ENCODE results near the gene DAB2IP. TPM values are rescaled to one million over a fixed set of nuclear protein-coding genes. Genes with fewer than 3 reads are reported as not detected.

The DAB2IP gene
- total RNA-seq, 1 donor = 0.81 TPM

DNA sequence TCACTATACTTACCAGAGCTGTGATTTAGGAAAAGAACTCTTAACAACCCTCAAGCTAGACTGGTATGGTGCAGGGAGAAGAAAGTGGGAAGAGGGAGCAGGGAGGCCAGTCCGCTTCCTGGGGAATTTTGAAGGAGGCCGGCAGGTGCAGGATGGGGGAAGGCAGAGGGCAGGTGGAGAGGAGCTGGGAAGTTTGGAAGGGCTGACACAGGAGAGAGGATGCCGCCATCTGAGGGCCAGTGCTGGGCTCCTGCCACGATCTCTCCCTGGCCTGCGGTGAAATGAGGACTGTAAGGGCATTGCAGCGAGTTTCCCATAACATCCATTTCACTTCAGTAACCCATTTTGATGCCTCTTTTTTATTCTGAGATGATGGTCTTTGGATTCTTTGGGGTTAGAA lies 8.9 kb downstream of the DAB2IP start:
- no peak for DNase-seq (ENCODE audit: low read depth in 2 of 3, low spot score in 2 of 3)

DNA sequence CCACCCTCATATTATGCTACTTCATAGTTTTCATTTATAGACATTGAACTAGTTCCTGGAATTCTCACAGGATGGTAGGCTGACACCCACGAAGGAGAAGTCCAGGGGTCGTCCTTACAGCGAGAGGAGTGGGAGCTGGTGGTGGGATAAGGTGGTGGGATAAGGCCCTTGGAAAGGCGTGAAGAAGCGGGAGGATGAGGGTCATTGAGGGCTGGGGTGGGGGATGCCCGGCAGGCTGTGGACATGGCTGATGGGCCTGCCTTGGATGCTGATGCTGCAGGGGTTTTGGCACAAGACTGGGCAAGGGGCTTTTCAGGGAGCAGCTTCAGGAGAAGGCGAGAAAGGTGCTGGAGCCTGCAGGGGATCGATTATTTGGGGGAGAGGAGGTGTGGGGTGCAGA lies 9.4 kb downstream of the DAB2IP start:
- no peak for DNase-seq (ENCODE audit: low read depth in 2 of 3, low spot score in 2 of 3)

DNA sequence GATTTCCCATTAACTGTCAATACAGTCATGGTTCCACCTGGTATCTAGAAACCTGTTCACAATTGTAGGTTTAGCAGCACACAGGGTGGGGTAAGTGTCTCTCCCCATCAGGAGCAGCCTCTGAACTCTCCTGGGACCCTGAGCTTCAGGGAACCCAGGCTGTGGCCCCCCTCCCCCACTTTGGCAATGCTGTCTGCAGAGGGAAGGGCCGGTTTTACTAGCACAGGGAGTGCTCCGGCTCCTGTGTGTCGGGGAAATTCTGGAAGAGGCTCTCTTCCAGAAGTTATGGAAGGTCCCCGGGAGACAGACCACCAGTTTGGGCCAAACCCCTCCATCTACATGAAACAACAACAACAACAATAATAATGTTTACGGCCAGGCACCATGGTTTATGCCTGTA lies 9.9 kb downstream of the DAB2IP start:
- DNase-seq (ENCODE audit: low read depth in 2 of 3, low spot score in 2 of 3) = no peak

DNA sequence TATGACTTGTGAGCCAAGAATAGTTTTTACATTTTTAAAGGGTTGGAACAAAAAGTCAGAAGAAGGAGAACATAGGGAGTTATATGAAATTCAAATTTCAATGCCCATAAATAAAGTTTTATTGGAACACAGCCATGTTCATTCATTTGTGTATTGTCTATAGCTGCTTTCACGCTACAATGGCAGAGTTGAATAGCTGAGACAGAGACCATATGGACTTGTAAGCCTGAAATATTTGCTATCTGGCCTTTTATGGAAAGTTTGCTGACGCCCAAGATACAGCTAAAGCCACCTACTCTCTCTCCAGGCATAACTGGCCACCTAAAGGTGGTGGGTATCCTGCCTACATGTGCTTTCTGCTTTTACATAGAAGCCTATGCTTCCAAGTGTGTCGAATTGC lies 10.9 kb downstream of the DAB2IP start:
- no peak for DNase-seq (ENCODE audit: low read depth in 2 of 3, low spot score in 2 of 3)

DNA sequence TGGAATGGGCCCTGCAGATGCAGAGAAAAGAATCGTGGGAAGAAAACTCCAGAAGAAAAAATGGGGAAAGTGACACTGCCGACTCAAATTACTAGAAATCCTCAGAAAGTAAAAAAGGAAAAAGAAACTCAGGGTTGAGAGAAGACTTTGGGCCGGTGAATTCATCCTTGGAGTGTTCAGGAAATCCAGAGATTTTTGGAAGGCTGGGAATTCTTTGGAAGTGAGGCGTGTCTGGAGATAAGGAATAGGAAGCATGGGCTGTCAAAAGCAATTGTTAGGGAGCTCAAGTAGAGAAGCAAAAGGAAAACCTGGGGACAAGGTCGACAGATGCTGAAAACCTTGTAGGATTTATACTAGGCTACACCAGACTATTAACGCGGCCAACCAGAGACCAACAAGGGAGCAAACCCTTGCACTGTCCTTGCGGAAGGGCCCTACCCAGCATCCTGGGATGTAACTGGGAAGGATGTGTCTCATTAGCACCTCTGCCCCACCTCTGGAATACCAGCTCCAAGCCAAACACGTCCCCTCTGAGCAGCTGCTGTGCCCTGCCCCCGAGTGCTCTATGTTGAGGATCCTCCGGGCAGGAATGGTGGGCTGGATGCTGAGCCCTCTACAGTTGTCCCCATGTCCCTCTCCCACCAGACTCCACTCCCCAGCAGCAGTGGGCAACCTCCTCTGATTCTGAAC lies 11.6 kb downstream of the DAB2IP start:
- DNase-seq (ENCODE audit: low read depth in 2 of 3, low spot score in 2 of 3) = no peak

DNA sequence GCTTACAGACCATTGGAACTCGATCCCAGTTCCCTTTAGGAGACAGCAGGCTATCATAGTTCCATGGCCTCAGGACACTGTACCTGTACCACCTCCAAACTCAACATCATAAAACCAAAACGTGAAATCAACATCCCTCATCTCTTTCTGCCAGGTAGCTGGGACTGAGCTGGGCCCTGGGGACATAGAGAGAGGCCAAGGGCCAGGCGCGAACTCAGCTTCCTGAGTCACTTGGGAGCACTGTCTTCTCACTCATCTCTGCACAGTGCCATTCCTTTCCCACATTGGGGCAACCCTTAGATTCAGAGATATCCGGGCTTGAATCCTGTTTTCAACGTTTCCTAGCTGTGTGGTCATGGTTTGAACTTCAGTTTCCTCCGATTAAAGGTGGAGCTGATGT lies 12.2 kb downstream of the DAB2IP start:
- no peak for DNase-seq (ENCODE audit: low read depth in 2 of 3, low spot score in 2 of 3)

DNA sequence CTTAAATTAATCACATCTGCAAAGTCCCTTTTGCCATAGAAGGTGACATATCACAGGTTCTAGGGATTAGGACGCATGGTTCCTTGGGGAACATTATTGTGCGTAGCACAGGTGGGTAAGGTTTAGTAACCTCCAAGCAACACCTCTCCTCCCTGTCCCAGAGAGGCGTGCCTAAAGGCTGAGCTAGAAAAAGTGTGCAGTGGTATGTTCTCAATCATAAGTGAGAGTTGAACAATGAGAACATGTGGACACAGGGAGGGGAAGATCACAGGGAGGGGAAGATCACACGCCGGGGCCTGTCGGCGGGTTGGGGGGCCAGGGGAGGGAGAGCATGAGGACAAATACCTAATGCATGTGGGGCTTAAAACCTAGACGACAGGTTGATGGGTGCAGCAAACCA lies 14.9 kb downstream of the DAB2IP start:
- no peak for DNase-seq (ENCODE audit: low read depth in 2 of 3, low spot score in 2 of 3)

DNA sequence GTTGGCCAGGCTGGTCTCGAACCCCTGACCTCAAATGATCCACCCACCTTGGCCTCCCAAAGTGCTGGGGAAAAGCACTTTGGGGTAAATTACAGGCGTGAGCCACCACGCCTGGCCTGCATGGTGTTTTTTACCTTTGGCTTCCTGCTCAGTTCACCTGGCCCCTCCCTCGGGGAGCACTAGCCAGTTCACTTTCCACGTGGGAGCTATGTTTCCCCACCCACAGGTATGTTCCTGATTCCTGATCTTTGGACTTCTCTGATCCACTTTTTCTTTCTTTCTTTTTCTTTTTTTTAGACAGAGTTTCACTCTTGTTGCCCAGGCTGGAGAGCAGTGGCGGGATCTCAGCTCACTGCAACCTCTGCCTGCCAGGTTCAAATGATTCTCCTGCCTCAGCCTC lies 15.8 kb downstream of the DAB2IP start:
- DNase-seq (ENCODE audit: low read depth in 2 of 3, low spot score in 2 of 3) = no peak

DNA sequence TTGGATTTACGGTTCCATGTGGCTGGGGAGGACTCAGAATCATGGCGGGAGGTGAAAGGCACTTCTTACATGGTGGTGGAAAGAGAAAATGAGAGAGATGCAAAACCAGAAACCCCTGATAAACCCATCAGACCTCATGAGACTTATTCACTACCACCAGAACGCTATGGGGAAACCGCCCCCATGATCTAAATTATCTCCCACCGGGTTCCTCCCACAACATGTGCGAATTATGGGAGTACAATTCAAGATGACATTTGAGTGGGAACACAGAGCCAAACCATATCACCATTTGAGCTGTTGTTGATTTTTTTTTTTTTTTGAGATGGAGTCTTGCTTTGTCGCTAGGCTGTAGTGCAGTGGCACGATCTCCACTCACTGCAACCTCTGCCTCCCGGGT lies 16.5 kb downstream of the DAB2IP start:
- DNase-seq (ENCODE audit: low read depth in 2 of 3, low spot score in 2 of 3) = no peak

DNA sequence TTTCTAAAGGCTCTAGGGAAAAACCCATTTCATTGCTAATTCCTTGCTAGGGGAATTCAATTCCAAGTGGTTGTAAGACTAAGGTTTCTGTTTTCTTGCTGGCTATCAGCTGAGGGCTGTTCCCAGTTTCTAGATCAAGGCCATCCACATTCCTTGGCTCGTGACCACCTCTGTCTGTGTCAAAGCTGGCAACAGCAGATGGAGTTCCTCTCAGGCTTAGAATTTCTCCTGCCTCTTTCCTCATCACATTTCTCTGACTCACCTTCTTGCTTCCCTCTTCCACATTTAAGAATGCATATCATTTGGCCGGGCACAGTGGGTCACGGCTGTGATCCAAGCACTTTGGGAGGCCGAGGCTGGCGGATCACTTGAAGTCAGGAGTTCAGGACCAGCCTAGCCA lies 19.0 kb downstream of the DAB2IP start:
- no peak for DNase-seq (ENCODE audit: low read depth in 2 of 3, low spot score in 2 of 3)

DNA sequence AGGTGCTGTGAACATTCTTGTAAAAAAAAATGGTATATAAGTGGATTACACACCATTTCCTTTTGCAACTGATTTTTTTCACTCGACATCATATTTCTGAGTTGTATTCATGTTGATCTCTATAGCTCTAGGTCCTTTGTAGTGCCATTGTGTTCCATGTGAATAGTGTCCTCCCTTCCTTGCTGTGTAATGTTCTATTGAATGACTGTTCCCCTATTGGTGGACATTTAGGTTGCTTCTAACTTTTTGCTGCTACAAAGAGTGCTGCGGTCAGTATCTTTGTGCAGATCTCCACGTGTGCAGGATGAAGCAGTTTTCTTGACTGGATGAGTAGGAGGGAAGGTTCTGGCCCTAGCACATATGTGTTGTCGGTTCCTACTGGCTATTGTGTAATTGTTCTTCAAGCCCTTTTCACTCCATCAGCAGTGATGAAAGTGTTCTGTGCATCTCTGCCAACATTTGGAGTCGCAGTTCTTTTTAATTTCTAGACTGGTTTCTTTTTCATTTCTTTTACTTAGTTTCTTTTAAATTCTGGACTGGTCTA lies 20.2 kb downstream of the DAB2IP start:
- no peak for DNase-seq (ENCODE audit: low read depth in 2 of 3, low spot score in 2 of 3)

DNA sequence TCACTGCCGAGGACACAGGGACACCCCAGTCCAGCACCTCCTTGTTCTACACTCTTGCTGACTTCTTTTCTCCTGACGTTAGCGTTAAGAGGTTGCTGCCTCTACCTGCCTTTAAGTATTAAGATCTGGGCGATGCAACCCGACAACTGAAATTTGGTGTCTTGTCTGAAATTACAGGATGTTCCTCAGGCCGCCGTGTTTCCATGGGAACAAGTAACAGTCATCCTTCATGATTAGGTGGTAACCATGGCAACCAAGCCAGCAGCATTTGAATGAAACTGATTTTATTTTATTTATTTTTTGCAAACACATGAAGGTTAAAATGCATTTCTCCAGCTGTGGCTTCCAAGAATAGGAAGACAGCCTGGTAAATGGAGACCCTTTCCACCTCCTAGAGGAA lies 20.8 kb downstream of the DAB2IP start:
- no peak for DNase-seq (ENCODE audit: low read depth in 2 of 3, low spot score in 2 of 3)

DNA sequence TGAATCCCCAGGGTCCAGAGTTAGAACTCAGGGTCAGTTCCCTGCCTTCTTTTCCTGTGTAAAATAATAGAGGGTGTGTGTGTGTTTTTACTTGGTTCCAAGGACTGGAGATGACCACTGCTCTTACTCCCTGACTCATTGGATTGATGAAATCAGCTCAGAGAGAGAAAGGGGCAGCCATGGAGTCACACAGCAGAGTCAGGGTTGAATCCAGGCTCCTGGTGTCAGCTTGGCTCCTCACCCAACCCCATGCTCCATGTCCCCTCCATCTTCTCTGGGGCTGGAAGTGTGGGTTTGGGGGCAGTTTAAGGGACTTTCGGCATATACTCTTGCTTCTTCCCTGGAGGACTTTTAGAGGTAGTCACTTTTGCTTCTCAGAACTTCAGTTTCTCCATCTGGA lies 21.6 kb downstream of the DAB2IP start:
- no peak for DNase-seq (ENCODE audit: low read depth in 2 of 3, low spot score in 2 of 3)

DNA sequence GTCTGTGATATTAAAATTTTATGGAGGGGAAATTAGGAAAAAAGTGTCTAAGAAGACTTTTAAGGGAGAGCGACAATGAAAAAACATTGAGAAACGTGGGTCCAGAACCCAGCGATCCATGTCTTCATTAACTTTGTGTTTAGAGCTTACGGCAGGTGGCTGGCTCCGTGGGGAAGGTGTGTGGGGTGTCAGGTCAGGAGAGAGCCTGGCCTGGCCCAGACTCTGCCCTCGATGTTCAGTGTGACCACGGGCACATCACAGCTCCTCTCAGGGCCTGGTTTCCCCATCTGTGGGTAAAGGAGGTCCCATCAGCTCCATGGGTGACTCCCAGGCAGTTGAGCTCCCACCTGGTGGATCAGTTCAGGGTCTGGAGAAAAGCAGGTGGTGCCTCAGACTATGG lies 22.1 kb downstream of the DAB2IP start:
- DNase-seq (ENCODE audit: low read depth in 2 of 3, low spot score in 2 of 3) = no peak

DNA sequence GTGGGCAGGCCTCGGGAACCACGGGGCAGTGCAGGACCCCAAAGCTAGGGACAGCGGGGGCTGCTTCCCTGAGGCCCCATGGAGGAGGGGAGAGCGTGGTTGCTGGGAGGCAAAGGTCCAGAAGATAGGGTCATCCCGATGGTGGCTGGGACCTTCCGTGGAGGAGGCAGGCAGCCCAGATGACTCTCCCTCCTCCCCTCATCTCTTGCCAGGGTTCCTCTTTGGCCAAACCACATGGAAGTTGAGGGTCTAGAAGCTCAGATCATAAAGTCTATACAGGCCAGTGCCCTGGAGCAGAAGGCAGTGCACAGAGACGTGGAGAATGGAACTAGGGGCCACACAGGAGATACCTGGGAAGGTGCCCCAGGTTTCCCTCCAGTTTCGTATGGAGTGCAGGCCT lies 22.6 kb downstream of the DAB2IP start:
- no peak for DNase-seq (ENCODE audit: low read depth in 2 of 3, low spot score in 2 of 3)

DNA sequence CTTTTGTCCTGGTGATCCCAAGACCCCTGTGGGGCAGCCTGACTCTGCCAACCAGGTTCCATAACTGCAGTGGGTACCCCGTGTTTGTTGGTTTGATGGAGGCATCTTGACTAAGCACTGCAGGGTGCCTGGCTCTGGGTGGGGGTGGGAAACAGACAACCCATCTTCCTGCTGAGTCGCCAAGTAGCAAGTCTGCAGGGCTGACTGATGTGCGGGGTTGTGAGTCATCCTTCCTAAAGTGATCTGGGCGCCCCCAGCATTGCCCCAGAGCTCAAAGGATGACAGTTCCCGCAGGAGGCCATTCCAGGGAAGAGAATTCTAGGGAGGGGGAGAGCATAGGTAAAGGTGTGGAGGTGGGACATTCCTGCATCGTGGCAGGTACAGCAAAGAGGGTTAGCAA lies 23.5 kb downstream of the DAB2IP start:
- no peak for DNase-seq (ENCODE audit: low read depth in 2 of 3, low spot score in 2 of 3)

DNA sequence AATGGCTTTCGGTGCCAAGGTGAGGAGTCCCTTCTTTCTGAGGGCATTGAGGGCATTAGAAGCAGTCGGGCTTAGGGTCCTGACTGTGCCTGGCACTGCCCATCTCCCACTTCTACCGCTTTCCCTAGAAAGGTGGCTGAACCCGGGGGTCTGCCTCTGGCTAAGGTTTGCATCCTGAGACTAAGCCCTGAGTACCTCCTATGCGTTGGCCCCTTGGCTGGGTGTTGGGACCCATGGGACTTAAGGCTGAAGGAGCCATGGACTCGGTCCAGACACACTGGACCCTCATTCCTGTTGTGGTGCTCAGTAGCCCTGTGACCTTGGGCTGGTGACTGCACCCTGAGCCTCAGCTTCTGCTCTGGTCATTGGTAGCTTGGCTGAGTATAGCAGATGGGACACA lies 23.9 kb downstream of the DAB2IP start:
- no peak for DNase-seq (ENCODE audit: low read depth in 2 of 3, low spot score in 2 of 3)

DNA sequence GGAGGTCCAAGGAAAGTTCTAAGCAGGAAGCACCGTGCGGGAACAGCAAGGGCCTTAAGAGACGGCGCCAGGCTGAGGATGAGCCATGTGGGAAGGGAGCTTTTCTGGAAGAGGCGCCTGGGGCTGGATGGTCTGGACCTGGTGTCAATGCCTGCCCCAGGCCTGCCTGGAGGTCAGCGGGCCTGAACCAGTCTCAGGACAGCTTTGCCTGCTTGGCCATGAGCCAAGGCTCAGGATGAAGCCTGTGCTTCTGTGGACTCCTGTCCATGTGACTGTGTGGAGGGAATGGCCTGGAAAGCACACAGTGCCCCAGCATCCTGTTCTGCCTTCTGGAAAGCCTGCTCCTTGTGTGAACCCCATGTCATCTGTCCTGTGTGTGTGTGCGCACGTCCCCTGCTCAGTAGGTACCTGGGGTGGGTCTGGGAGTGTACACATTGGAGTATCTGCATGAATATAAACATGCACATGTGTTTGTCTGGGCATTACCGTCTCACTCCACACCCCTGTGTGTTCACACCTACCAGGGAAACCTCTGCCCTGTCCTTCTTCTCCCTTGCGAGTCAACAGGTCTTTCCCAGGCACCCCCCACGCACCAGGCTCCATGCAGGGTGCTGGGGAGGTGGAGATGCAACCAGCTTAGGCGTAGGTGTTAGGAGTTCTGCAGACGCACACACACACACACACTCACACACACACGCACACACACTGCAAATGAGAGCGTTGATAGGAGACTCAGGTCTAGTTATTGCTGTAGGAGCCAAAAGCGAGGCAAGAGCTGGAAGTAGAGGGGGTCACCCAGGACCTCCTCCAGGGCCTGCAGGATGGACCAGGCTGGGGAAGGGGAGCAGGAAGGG lies 24.8 kb downstream of the DAB2IP start:
- no peak for DNase-seq (ENCODE audit: low read depth in 2 of 3, low spot score in 2 of 3)

DNA sequence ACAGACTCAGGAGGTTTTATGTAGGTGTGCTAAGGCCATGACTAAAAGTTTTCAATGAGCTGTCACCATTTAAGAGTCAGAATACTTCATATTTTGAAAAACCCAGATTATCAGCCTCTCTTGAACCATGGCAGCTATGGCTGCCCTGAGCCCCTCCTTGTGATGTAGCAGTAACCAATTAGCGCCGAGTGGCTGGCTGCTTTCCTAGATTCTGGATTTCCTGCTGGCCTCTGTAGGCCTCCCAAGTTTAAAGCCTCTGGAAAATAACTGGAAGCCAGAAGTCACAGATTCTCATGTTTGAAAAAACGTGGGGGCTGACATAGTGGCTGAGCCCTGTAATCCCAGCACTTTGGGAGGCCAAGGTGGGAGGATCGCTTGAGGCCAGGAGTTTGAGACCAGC lies 25.5 kb downstream of the DAB2IP start:
- DNase-seq (ENCODE audit: low read depth in 2 of 3, low spot score in 2 of 3) = no peak

DNA sequence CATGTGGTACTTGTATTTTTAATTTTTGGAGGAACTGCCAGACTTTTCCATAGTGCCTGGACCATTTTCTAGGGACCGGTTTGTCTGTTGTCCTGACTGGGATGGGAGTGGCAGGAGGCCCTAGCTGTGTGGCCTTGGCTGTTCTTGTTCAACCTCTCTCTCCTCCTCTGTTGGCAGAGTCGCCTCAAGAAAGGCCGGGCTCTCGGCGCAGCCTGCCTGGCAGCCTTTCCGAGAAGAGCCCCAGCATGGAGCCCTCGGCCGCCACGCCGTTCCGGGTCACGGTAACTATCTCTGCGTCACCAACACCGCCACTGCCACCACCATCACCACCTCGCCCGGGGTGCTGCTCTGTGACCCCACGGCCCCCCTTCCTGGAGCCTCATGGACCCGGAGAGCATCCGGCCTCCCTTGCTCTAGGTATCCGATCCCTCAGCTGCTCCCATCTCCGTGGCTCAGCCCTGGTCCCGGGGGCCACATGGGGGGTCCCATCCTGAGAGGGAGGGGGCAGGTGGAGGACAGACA lies 27.1 kb downstream of the DAB2IP start:
- no peak for DNase-seq (ENCODE audit: low read depth in 2 of 3, low spot score in 2 of 3)

DNA sequence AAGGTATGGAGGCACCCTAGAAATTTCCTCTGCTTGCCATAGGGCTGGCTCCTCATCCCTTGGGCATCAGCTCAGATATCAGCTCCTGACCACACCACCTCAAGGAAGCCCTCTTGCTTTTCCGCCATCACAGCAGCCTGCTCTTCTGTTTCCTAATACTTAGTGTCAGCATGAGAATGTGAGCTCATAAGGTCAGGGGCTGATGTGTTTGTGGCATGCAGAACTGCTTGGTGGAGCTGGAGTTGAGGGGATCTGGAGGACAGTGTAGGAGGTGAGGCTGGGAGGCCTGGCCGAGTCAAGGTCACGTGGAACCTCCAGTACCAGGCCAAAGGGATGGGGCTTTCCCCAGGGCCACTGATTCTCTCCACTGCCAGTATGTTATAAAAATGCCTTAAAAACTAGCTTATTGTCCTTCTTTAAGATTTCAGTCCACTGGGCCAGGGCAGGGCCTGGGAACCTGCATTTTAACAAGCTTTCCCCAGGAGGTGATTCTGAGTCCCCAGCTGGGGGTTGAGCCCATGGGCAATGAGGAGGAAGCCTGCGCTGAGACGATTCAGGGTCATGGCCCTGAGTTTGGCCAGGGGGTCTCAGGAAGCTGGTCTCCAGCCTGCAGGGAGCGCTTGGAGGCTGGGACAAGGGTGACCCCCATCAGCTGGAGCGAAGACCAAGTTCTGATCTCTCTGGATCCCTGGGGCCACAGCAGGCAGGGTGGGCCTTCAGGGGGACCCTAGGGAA lies 28.6 kb downstream of the DAB2IP start:
- DNase-seq (ENCODE audit: low read depth in 2 of 3, low spot score in 2 of 3) = no peak
